Activated CD4-positive, alpha-beta T cell treated with anti-CD3 and anti-CD28 coated beads, Interleukin-2, amount 10 ng/mL, durations not matched to agents 7 days and 5 days (primary cell): Measurements from ENCODE around the gene ELAVL3. TPM values are rescaled to one million over a fixed set of nuclear protein-coding genes. Genes with fewer than 3 reads are reported as not detected.

Experiments used
- CTCF ChIA-PET: fragments of 350-600 bp; sonication (Branson Sonifier 250); formaldehyde crosslinking; loops from one replicate; lab custom pipeline; 2021; ENCODE audit warnings: antibody characterized with exemption; lab: Charles Lee
- POLR2A ChIA-PET: fragments of 350-600 bp; sonication (Branson Sonifier 250); formaldehyde crosslinking; loops from one replicate; lab custom pipeline; 2021; ENCODE audit warnings: antibody characterized with exemption; lab: Charles Lee
- DNase-seq: peaks from one replicate; pipeline ENCODE4 v3.0.0-alpha.2; 2020
- H3K27ac Mint-ChIP-seq: one replicate; pipeline ENCODE4 v1.8.0; 2021; ENCODE audit warnings: mild to moderate bottlenecking, moderate library complexity, mixed read lengths
- H3K27me3 Mint-ChIP-seq: one replicate; pipeline ENCODE4 v1.8.0; 2021; ENCODE audit warnings: mixed read lengths
- H3K36me3 Mint-ChIP-seq: one replicate; pipeline ENCODE4 v1.8.0; 2021; ENCODE audit warnings: low read depth, mixed read lengths
- H3K4me1 Mint-ChIP-seq: one replicate; pipeline ENCODE4 v1.8.0; 2021; ENCODE audit warnings: mixed read lengths
- H3K4me3 Mint-ChIP-seq: one replicate; pipeline ENCODE4 v1.8.0; 2021; ENCODE audit warnings: mild to moderate bottlenecking, moderate library complexity, mixed read lengths
- H3K9me3 Mint-ChIP-seq: one replicate; pipeline ENCODE4 v1.8.0; 2021; ENCODE audit warnings: mixed read lengths
- total RNA-seq, 2 experiments: library from RNA; stranded (reverse); gene quantifications; one replicate each; pipeline ENCODE4 v1.2.3, GENCODE V29; 2021

Gene ELAVL3
- total RNA-seq: under 1 TPM in 1 of 2 experiments, not detected in 1; 0.50 TPM

- no peak within 1 kb of the TSS for H3K27ac Mint-ChIP-seq
- peaks cover 42% of the 10 kb centered on the region for H3K27me3 Mint-ChIP-seq
- no peaks in the 10 kb centered on the region for H3K9me3 Mint-ChIP-seq
- peaks cover 24% of the 10 kb centered on the region for H3K4me1 Mint-ChIP-seq
- DNase-seq: no peak
- H3K36me3 Mint-ChIP-seq: peaks cover 7% of the 10 kb centered on the region
- H3K4me3 Mint-ChIP-seq: peak within 1 kb of the TSS; percentile 51
- CTCF ChIA-PET: interaction anchor here (1.2 kb wide), 1 partner anchor 46 kb away, joined by 4 read pairs; the partner anchor contains the start of gene PRKCSH
- POLR2A ChIA-PET: no interaction called here
These were observed at the start of gene ELAVL3 for GRCh38 chr19:11480715-11481533. Gene ELAVL3 (minus strand): TSS chr19:11481046. CDS start chr19:11480608, 438 bp downstream.

GRCh38 chr19:11530432-11530831 is 49.6 kb upstream of the ELAVL3 start:
- Mint-ChIP-seq H3K4me3 (no peak overlapping the region), H3K27me3 (no peaks in the 10 kb centered on the region), H3K36me3 (no peaks in the 10 kb centered on the region), H3K9me3 (no peaks in the 10 kb centered on the region), H3K4me1 (peaks cover 26% of the 10 kb centered on the region), H3K27ac (no peak overlapping the region)
- POLR2A ChIA-PET: no interaction called here
- CTCF ChIA-PET: no interaction called here
- DNase-seq: peak; percentile 21

GRCh38 chr19:11528551-11529341 is 47.9 kb upstream of the ELAVL3 start, which contains the start of gene ECSIT:
Gene ECSIT (minus strand): TSS chr19:11529134. CDS start chr19:11519170, 9,964 bp downstream.
- DNase-seq: peak; percentile 95
- ChIA-PET POLR2A (no interaction called here), CTCF (interaction anchor here (0.6 to 1.6 kb wide), 5 partner anchors 10 to 146 kb away, joined by 3 to 5 read pairs (median 4); no protein-coding TSS in a partner anchor)
- Mint-ChIP-seq H3K27me3 (no peaks in the 10 kb centered on the region), H3K27ac (peak within 1 kb of the TSS; percentile 89), H3K4me1 (peaks cover 22% of the 10 kb centered on the region), H3K9me3 (no peaks in the 10 kb centered on the region), H3K4me3 (peak within 1 kb of the TSS; percentile 90), H3K36me3 (no peaks in the 10 kb centered on the region)

- H3K27ac Mint-ChIP-seq: no peak overlapping the region
- H3K36me3 Mint-ChIP-seq: no peaks in the 10 kb centered on the region
- no peak for DNase-seq
- no peaks in the 10 kb centered on the region for H3K4me1 Mint-ChIP-seq
- CTCF ChIA-PET: interaction anchor here (0.7 to 1.5 kb wide), 3 partner anchors 10 to 211 kb away, joined by 3 read pairs; partner anchors contain the start of gene ECSIT
- POLR2A ChIA-PET: no interaction called here
- no peaks in the 10 kb centered on the region for H3K27me3 Mint-ChIP-seq
- H3K9me3 Mint-ChIP-seq: no peaks in the 10 kb centered on the region
- no peak overlapping the region for H3K4me3 Mint-ChIP-seq
These were observed 38.3 kb upstream of the ELAVL3 start for GRCh38 chr19:11519138-11519537.

GRCh38 chr19:11513946-11514345 is 33.1 kb upstream of the ELAVL3 start:
- Mint-ChIP-seq H3K4me1 (no peaks in the 10 kb centered on the region), H3K9me3 (no peaks in the 10 kb centered on the region), H3K27me3 (no peaks in the 10 kb centered on the region), H3K36me3 (peaks cover 3% of the 10 kb centered on the region), H3K27ac (no peak overlapping the region), H3K4me3 (no peak overlapping the region)
- ChIA-PET CTCF (interaction anchor here (0.9 to 1.3 kb wide), 3 partner anchors 9 to 38 kb away, joined by 3 to 4 read pairs (median 4); no protein-coding TSS in a partner anchor), POLR2A (no interaction called here)
- no peak for DNase-seq

- Mint-ChIP-seq H3K27ac (no peak overlapping the region), H3K4me3 (no peak overlapping the region), H3K9me3 (no peaks in the 10 kb centered on the region), H3K27me3 (no peaks in the 10 kb centered on the region), H3K4me1 (peaks cover 13% of the 10 kb centered on the region), H3K36me3 (peaks cover 4% of the 10 kb centered on the region)
- no peak for DNase-seq
- CTCF ChIA-PET: interaction anchor here (0.9 kb wide), 1 partner anchor 25 kb away, joined by 3 read pairs; no protein-coding TSS in a partner anchor
- POLR2A ChIA-PET: no interaction called here
These were observed 29.6 kb upstream of the ELAVL3 start for GRCh38 chr19:11510444-11510843.

GRCh38 chr19:11507370-11508078 is 26.7 kb upstream of the ELAVL3 start:
- POLR2A ChIA-PET: no interaction called here
- Mint-ChIP-seq H3K4me1 (peaks cover 27% of the 10 kb centered on the region), H3K27me3 (no peaks in the 10 kb centered on the region), H3K27ac (peak overlapping the region; percentile 36), H3K9me3 (no peaks in the 10 kb centered on the region), H3K4me3 (peak overlapping the region; percentile 87), H3K36me3 (peaks cover 5% of the 10 kb centered on the region)
- DNase-seq: no peak
- CTCF ChIA-PET: interaction anchor here (0.7 to 1.2 kb wide), 2 partner anchors 12 to 25 kb away, joined by 3 read pairs; no protein-coding TSS in a partner anchor

GRCh38 chr19:11506967-11507366 is 26.1 kb upstream of the ELAVL3 start:
- Mint-ChIP-seq H3K36me3 (peaks cover 5% of the 10 kb centered on the region), H3K9me3 (no peaks in the 10 kb centered on the region), H3K4me3 (peak overlapping the region; percentile 87), H3K4me1 (peaks cover 27% of the 10 kb centered on the region), H3K27ac (peak overlapping the region; percentile 94), H3K27me3 (no peaks in the 10 kb centered on the region)
- DNase-seq: no peak
- ChIA-PET CTCF (interaction anchor here (0.7 to 1.2 kb wide), 2 partner anchors 12 to 24 kb away, joined by 3 read pairs; no protein-coding TSS in a partner anchor), POLR2A (no interaction called here)

- no peaks in the 10 kb centered on the region for H3K27me3 Mint-ChIP-seq
- ChIA-PET POLR2A (interaction anchor here (0.6 kb wide), 1 partner anchor 30 kb away, joined by 6 read pairs; no protein-coding TSS in a partner anchor), CTCF (no interaction called here)
- H3K27ac Mint-ChIP-seq: peak overlapping the region; percentile 94
- no peaks in the 10 kb centered on the region for H3K9me3 Mint-ChIP-seq
- H3K36me3 Mint-ChIP-seq: peaks cover 8% of the 10 kb centered on the region
- DNase-seq: no peak
- peak overlapping the region; percentile 87 for H3K4me3 Mint-ChIP-seq
- H3K4me1 Mint-ChIP-seq: peaks cover 27% of the 10 kb centered on the region
These were observed 25.3 kb upstream of the ELAVL3 start for GRCh38 chr19:11506101-11506555.

GRCh38 chr19:11505504-11506100 is 24.8 kb upstream of the ELAVL3 start, which contains the start of gene ZNF653:
Gene ZNF653 (minus strand): TSS chr19:11505839. CDS start chr19:11505786, 53 bp downstream.
- Mint-ChIP-seq H3K27me3 (no peaks in the 10 kb centered on the region), H3K4me3 (peak within 1 kb of the TSS; percentile 87), H3K27ac (peak within 1 kb of the TSS; percentile 94), H3K36me3 (peaks cover 11% of the 10 kb centered on the region), H3K9me3 (no peaks in the 10 kb centered on the region), H3K4me1 (peaks cover 27% of the 10 kb centered on the region)
- ChIA-PET CTCF (interaction anchor here (1.0 kb wide), 1 partner anchor 23 kb away, joined by 4 read pairs; no protein-coding TSS in a partner anchor), POLR2A (interaction anchor here (0.6 kb wide), 1 partner anchor 31 kb away, joined by 6 read pairs; no protein-coding TSS in a partner anchor)
- DNase-seq: peak; percentile 97

- Mint-ChIP-seq H3K9me3 (no peaks in the 10 kb centered on the region), H3K27me3 (no peaks in the 10 kb centered on the region), H3K4me1 (peaks cover 27% of the 10 kb centered on the region), H3K4me3 (peak overlapping the region; percentile 87), H3K27ac (peak overlapping the region; percentile 94), H3K36me3 (peaks cover 11% of the 10 kb centered on the region)
- CTCF ChIA-PET: interaction anchor here (1.0 kb wide), 1 partner anchor 22 kb away, joined by 4 read pairs; no protein-coding TSS in a partner anchor
- POLR2A ChIA-PET: no interaction called here
- peak; percentile 97 for DNase-seq
These were observed 24.2 kb upstream of the ELAVL3 start for GRCh38 chr19:11505032-11505503.
